OCI-LY3 (cell line): ENCODE results near the gene ARHGEF26.

ENCODE experiments used
- H2AFZ ChIP-seq: fragments of 200-600, 300-600 bp; shearing (Covaris generic); 2 replicates; pipeline ENCODE4 v1.6.0; 2014; ENCODE audit warnings: antibody characterized with exemption, low read depth, low read length
- H3K27ac ChIP-seq: fragments of 200-600, 300-600 bp; sonication (generic); 2 replicates; pipeline ENCODE4 v1.5.1; 2014; ENCODE audit warnings: mild to moderate bottlenecking, low read length, moderate library complexity, mixed read lengths
- H3K27me3 ChIP-seq: fragments of 200-600, 300-600 bp; sonication (generic); 2 replicates; pipeline ENCODE4 v1.6.1; 2014; ENCODE audit warnings: low read depth, low read length, mixed read lengths
- H3K36me3 ChIP-seq: fragments of 200-600, 300-600 bp; sonication (generic); replicated peaks from 2 replicates; pipeline ENCODE3; 2014; ENCODE audit warnings: low read depth, low read length, mixed read lengths
- H3K4me1 ChIP-seq: fragments of 300-600, 200-600 bp; sonication (generic); 2 replicates; pipeline ENCODE4 v1.6.1; 2014; ENCODE audit warnings: low read length, mixed read lengths
- H3K4me2 ChIP-seq: fragments of 200-600, 300-600 bp; sonication (generic); 2 replicates; pipeline ENCODE4 v1.6.1; 2014; ENCODE audit warnings: low read length, mixed read lengths
- H3K4me3 ChIP-seq: fragments of 300-600, 200-600 bp; sonication (generic); 2 replicates; pipeline ENCODE4 v1.5.1; 2014; ENCODE audit warnings: antibody characterized with exemption, mild to moderate bottlenecking, low read length, moderate library complexity
- H3K79me2 ChIP-seq: fragments of 300-600, 200-600 bp; shearing (Covaris generic); 2 replicates; pipeline ENCODE4 v1.6.1; 2014; ENCODE audit warnings: mild to moderate bottlenecking, low read length, mixed read lengths
- H3K9ac ChIP-seq: fragments of 300-600, 200-600 bp; shearing (Covaris generic); 2 replicates; pipeline ENCODE4 v1.6.0; 2014; ENCODE audit warnings: mild to moderate bottlenecking, low read length, moderate library complexity
- H3K9me3 ChIP-seq: fragments of 200-600, 300-600 bp; shearing (Covaris generic); 2 replicates; pipeline ENCODE4 v1.6.1; 2014; ENCODE audit warnings: low read length, mixed read lengths; ENCODE audit not compliant: insufficient read depth
- H4K20me1 ChIP-seq: fragments of 200-600, 300-600 bp; sonication (generic); 2 replicates; pipeline ENCODE4 v1.6.1; 2016; ENCODE audit warnings: low read length, mixed read lengths; ENCODE audit not compliant: insufficient read depth
- CTCF ChIP-seq: fragments of 200-600, 300-600 bp; sonication (generic); IDR thresholded peaks from 2 replicates; pipeline ENCODE4 v1.5.1; 2014; ENCODE audit warnings: antibody characterized with exemption, low read length, low read depth
- EZH2phosphoT487 ChIP-seq: fragments of 200-600 bp; shearing (Covaris generic); IDR thresholded peaks from 2 replicates; pipeline ENCODE4 v1.6.1; 2018; ENCODE audit warnings: antibody characterized with exemption, mixed run types, low read depth

Gene ARHGEF26

GRCh38 chr3:154273381-154273780, 152.2 kb downstream of the ARHGEF26 start:
- Histone ChIP-seq H3K9ac (no peak overlapping the region), H3K4me3 (no peak overlapping the region), H4K20me1 (no peaks in the 10 kb centered on the region), H3K9me3 (no peaks in the 10 kb centered on the region), H3K4me2 (no peak overlapping the region), H3K27me3 (no peaks in the 10 kb centered on the region), H2AFZ (no peak overlapping the region), H3K4me1 (no peaks in the 10 kb centered on the region), H3K27ac (no peak overlapping the region), H3K36me3 (peaks cover 69% of the 10 kb centered on the region), H3K79me2 (no peaks in the 10 kb centered on the region)
- TF ChIP-seq CTCF: no peak

DNA sequence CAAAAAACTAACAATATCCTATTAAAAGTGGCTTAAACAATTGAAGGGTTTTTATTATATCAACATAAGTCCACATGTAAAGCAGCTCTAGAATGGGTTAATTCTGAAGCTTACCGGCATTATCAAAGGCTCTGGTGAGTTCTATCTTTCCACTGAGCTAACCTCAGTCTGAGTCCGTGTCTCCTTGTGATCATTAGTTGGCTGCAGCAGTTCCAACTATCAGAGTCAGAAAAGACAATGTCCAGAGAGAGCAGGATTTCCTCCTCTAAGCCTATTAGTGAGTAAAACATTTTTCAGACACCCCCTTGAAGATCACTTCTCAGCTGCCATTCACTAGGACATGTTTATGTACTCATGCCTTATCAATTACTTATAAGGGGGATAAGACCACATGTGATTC, 153.2 kb downstream of the ARHGEF26 start:
- Histone ChIP-seq H3K27ac (no peak overlapping the region), H3K4me3 (no peak overlapping the region), H3K9me3 (no peaks in the 10 kb centered on the region), H3K27me3 (no peaks in the 10 kb centered on the region), H3K4me2 (no peak overlapping the region), H3K36me3 (peaks cover 66% of the 10 kb centered on the region), H3K79me2 (no peaks in the 10 kb centered on the region), H4K20me1 (no peaks in the 10 kb centered on the region), H2AFZ (no peak overlapping the region), H3K4me1 (no peaks in the 10 kb centered on the region), H3K9ac (no peak overlapping the region)
- no peak for TF ChIP-seq EZH2phosphoT487
- no peak for TF ChIP-seq CTCF

DNA sequence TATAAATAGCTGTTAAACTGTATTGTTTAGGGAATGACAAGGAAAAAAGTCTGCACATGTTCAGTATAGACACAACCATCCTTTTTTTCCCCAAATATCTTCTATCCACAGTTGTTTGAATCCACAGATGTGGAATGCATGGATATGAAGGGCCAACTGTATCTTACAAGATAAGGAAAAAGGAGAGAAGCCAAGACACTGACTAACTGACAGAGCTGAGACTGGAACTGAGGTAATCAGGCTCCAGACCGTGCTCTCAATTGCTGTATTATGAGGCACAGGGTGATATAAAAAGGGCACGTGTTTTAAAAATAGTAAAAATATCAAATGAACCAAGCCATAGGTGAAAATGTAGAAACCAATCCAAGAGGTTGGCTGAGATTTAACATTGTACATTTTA, 154.1 kb downstream of the ARHGEF26 start:
- no peaks in the 10 kb centered on the region for H3K9me3 ChIP-seq
- no peaks in the 10 kb centered on the region for H3K4me1 ChIP-seq
- no peaks in the 10 kb centered on the region for H3K27me3 ChIP-seq
- no peak overlapping the region for H2AFZ ChIP-seq
- TF ChIP-seq EZH2phosphoT487: no peak
- H3K4me2 ChIP-seq: no peak overlapping the region
- H4K20me1 ChIP-seq: no peaks in the 10 kb centered on the region
- no peak overlapping the region for H3K4me3 ChIP-seq
- H3K36me3 ChIP-seq: peaks cover 65% of the 10 kb centered on the region
- H3K79me2 ChIP-seq: no peaks in the 10 kb centered on the region
- no peak overlapping the region for H3K9ac ChIP-seq
- H3K27ac ChIP-seq: no peak overlapping the region

DNA sequence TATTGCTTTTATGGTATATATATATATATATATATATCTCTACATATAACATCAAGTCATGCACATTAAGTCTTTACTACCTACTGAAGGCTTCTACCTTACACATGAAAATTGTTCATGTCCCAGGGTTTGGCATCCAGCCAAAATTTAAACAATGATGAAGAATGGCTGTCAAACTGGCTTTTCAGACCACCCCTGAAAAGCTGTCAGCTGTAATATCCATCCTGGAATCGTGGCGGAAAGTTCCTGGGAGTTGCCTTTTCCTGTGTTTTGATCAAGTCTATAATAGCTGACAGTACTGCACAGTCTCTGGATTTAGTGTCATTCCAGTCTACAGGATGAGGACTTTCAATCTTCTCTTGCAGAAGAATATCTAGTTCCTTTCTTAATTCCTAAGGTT, 154.8 kb downstream of the ARHGEF26 start:
- Histone ChIP-seq H3K36me3 (peaks cover 69% of the 10 kb centered on the region), H3K79me2 (no peaks in the 10 kb centered on the region), H3K4me3 (no peak overlapping the region), H3K4me1 (no peaks in the 10 kb centered on the region), H3K9ac (no peak overlapping the region), H3K9me3 (no peaks in the 10 kb centered on the region), H3K27me3 (no peaks in the 10 kb centered on the region), H2AFZ (no peak overlapping the region), H3K4me2 (no peak overlapping the region), H3K27ac (no peak overlapping the region), H4K20me1 (no peaks in the 10 kb centered on the region)
- no peak for TF ChIP-seq CTCF
- TF ChIP-seq EZH2phosphoT487: no peak

DNA sequence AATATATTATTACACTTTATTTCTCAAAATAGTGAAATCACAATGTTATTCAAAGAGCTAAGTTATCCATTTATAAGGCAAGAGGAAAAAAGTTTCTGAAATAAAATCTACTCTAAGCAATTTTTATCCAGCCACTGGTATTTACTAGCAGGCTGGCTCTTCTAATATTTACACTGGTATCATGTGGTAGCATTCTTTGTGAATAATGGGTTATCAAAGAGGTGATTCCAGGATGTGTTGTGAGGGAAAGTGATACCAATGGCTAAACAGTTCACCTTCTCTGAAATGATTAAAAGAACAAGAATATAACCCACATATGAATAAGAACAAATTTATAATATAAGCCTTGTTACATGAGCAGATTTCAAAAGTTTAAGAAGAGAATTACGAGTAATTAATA, 159.0 kb downstream of the ARHGEF26 start:
- Histone ChIP-seq H3K27me3 (no peaks in the 10 kb centered on the region), H4K20me1 (peaks cover 5% of the 10 kb centered on the region; the same call in 1 of the 2 replicates), H3K4me2 (no peak overlapping the region), H3K36me3 (peaks cover 62% of the 10 kb centered on the region), H3K4me1 (peaks cover 5% of the 10 kb centered on the region), H3K79me2 (no peaks in the 10 kb centered on the region), H3K9ac (no peak overlapping the region), H2AFZ (no peak overlapping the region), H3K9me3 (no peaks in the 10 kb centered on the region), H3K4me3 (no peak overlapping the region), H3K27ac (no peak overlapping the region)
- TF ChIP-seq CTCF (no peak), EZH2phosphoT487 (no peak)
